GM12872 (cell line): Measurements from ENCODE around the gene ZNF516.

Source experiments
- TF ChIP-seq, protein P1 (sequence below): IDR thresholded peaks from 3 replicates; pipeline ENCODE4 v1.5.1; 2011; ENCODE audit warnings: low read depth, mild to moderate bottlenecking, low read length, moderate library complexity; ENCODE audit not compliant: insufficient read depth

The ZNF516 gene

GRCh38 chr18:76422121-76422520 is 72.9 kb downstream of the ZNF516 start:
- TF ChIP-seq, protein P1, sequence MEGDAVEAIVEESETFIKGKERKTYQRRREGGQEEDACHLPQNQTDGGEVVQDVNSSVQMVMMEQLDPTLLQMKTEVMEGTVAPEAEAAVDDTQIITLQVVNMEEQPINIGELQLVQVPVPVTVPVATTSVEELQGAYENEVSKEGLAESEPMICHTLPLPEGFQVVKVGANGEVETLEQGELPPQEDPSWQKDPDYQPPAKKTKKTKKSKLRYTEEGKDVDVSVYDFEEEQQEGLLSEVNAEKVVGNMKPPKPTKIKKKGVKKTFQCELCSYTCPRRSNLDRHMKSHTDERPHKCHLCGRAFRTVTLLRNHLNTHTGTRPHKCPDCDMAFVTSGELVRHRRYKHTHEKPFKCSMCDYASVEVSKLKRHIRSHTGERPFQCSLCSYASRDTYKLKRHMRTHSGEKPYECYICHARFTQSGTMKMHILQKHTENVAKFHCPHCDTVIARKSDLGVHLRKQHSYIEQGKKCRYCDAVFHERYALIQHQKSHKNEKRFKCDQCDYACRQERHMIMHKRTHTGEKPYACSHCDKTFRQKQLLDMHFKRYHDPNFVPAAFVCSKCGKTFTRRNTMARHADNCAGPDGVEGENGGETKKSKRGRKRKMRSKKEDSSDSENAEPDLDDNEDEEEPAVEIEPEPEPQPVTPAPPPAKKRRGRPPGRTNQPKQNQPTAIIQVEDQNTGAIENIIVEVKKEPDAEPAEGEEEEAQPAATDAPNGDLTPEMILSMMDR, result no peak

DNA sequence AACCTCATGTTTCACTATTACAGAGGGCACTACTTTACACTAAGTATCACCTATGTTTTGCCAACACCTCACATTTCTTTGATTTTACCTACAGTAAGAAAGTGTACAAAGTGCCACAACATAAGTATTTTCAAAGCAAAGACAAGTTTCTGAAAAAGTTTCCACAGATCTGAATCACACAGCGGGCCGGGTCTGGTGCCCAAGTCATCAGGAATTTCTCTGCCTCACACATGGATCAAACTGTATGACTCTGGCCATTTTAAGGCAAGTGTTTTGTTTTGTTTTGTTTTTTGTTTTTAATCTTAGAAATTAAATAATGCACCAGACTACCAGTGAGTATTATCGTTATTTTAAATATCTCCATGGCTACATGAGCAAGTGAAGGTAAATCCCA is 73.4 kb downstream of the ZNF516 start:
- TF ChIP-seq, protein P1, result no peak

DNA sequence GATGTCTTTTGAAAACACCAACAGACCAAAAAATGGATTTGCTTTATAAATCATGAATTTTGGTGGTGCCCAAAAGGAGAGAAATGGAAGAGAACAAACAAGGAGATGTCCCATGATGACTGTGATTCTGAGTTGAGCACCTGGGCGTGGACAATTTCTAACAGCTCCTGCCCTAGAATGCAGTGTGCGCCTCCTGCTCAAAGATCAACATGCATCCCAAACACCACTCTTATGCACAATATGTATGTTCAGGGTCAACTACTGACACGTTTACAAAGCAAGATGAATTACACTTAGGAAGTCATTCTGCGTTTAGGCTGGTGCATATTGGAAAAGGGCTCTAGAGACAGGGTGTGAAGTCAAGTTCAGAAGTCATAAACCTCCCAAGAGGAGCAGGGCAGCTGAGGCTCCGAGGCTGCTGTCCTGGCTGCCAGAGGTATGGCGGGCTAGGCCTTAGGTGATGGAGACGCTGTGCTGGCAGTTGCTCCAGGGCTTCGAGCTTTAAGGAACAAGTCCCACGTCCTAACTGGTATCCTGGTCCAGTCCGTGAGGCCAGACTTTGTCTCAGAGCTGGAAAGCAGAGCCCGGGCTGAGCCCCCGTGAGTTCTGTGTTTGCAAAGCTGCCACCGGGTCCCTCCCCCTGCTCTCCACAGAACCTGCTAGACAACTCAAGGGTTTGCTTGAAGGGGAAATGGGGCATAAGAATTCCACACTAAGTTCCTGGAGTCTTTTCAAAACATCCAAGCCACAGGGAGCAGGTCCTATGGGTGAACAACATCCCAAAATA is 74.0 kb downstream of the ZNF516 start:
- TF ChIP-seq, protein P1, result no peak

GRCh38 chr18:76419811-76420210 is 75.2 kb downstream of the ZNF516 start:
- TF ChIP-seq, protein P1, result no peak

DNA sequence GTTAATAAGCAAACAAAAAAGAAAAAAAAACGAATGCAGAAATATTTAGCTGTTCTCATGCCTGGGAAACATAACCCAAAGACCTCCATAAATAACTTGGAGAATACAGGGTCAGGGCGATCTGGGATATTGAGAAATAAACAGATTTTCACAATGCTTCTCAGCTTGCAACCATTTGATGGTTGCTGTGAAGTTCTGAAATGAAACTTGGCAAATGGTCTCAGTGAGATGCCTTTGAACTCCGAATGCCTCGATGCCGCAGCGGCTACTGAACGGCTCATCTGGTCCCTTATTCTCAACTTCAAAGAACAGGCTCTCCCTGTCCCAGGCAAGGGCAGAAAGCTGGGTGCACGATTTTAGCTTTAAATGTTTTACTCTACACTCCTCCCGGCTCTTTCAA is 78.1 kb downstream of the ZNF516 start:
- TF ChIP-seq, protein P1, result no peak

- TF ChIP-seq, protein P1, result no peak
Measured at GRCh38 chr18:76414936-76415621, 80.0 kb downstream of the ZNF516 start.

- TF ChIP-seq, protein P1, result no peak
Measured at GRCh38 chr18:76412818-76413565, 82.0 kb downstream of the ZNF516 start.
